Panc1 (cell line): ENCODE results near the gene THAP4. TPM values are rescaled to one million over a fixed set of nuclear protein-coding genes. Genes with fewer than 3 reads are reported as not detected.

Experiments
- ATAC-seq: fragments of 200-7000 bp; cut with Tn5 transposase; 2 replicates; pipeline ENCODE4 v1.9.1; 2020; ENCODE audit warnings: mild to moderate bottlenecking, moderate library complexity
- BruUV-seq: library from RNA; stranded (reverse); fragments of 400-500 nt; replicated peaks from 2 replicates; lab custom pipeline; 2021; lab: Mats Ljungman, UMichigan
- CTCF ChIA-PET: fragments of 300-600 bp; sonication (Branson Sonifier 250); formaldehyde crosslinking; loops from one replicate; lab custom pipeline; 2022; ENCODE audit warnings: antibody characterized with exemption; lab: Charles Lee
- POLR2A ChIA-PET: fragments of 300-600 bp; sonication (Branson Sonifier 250); formaldehyde crosslinking; loops from one replicate; lab custom pipeline; 2022; ENCODE audit warnings: antibody characterized with exemption; lab: Charles Lee
- DNase-seq: peaks from one replicate; pipeline ENCODE4 v3.0.0-alpha.2; 2010; ENCODE audit warnings: low read depth, low spot score
- H3K27ac ChIP-seq: 2 replicates; pipeline ENCODE4 v1.5.1; 2011; ENCODE audit warnings: mild to moderate bottlenecking, low read length, inconsistent platforms
- H3K27me3 ChIP-seq: fragments of 200-500 bp; sonication (Bioruptor generic); 2 replicates; pipeline ENCODE4 v1.6.0; 2014; ENCODE audit warnings: low read length, inconsistent platforms; ENCODE audit not compliant: control insufficient read depth, insufficient read depth
- H3K36me3 ChIP-seq: fragments of 200-500 bp; sonication (Bioruptor generic); 2 replicates; pipeline ENCODE4 v1.5.1; 2014; ENCODE audit warnings: inconsistent platforms, mild to moderate bottlenecking, low read length, moderate library complexity; ENCODE audit not compliant: control insufficient read depth, insufficient read depth
- H3K4me1 ChIP-seq: 2 replicates; pipeline ENCODE4 v1.5.1; 2011; ENCODE audit warnings: inconsistent platforms, mild to moderate bottlenecking, low read length, moderate library complexity; ENCODE audit not compliant: control insufficient read depth, insufficient read depth
- H3K4me3 ChIP-seq, 2 experiments: 2 replicates each; pipeline ENCODE4 v1.5.1; 2011 to 2012; ENCODE audit warnings: low read depth in 2 of 2, low read length in 2 of 2, mild to moderate bottlenecking in 2 of 2, inconsistent platforms in 1 of 2, moderate library complexity in 1 of 2
- H3K9me3 ChIP-seq: fragments of 200-500 bp; sonication (Bioruptor generic); 2 replicates; pipeline ENCODE4 v1.5.1; 2014; ENCODE audit warnings: low read depth, mild to moderate bottlenecking, inconsistent platforms, low read length, moderate library complexity; ENCODE audit not compliant: control insufficient read depth, insufficient read depth
- CTCF ChIP-seq: fragments of 450-650 bp; IDR thresholded peaks from 2 replicates; pipeline ENCODE4 v1.5.1; 2017; ENCODE audit warnings: mild to moderate bottlenecking
- POLR2AphosphoS5 ChIP-seq: IDR thresholded peaks from 2 replicates; pipeline ENCODE4 v1.6.1; 2012; ENCODE audit warnings: mild to moderate bottlenecking, low read depth, low read length, moderate library complexity
- SIN3A ChIP-seq: IDR thresholded peaks from 2 replicates; pipeline ENCODE4 v1.6.1; 2012; ENCODE audit warnings: low read depth, mild to moderate bottlenecking, low read length, moderate library complexity, borderline replicate concordance; ENCODE audit not compliant: insufficient read depth
- TCF7L2 ChIP-seq: IDR thresholded peaks from 2 replicates; pipeline ENCODE4 v1.6.1; 2011; ENCODE audit warnings: mild to moderate bottlenecking, low read depth, low read length, inconsistent platforms
- in situ Hi-C: cut with HindIII; loops from 2 replicates; pipeline ENCODE4 v1.10.0; 2016; ENCODE audit warnings: low sequenced_read_pairs, low pct_unique_long_range_greater_than_20kb
- intact Hi-C: fragments of 100-400 bp; cut with micrococcal nuclease; formaldehyde crosslinking; loops from one replicate; pipeline ENCODE4 v1.10.0; 2022; ENCODE audit not compliant: unreplicated experiment
- total RNA-seq: library from RNA; stranded (reverse); gene quantifications from one replicate; pipeline ENCODE4 v1.2.1, GENCODE V29; 2021; ENCODE audit not compliant: unreplicated experiment
- TF ChIP-seq, protein P1 (sequence below), 2 experiments: IDR thresholded peaks; 2 replicates each; pipeline ENCODE4 v1.6.1; 2011 to 2012; ENCODE audit warnings: low read depth in 2 of 2, control low read depth in 1 of 2, low read length in 1 of 2, mild to moderate bottlenecking in 1 of 2, moderate library complexity in 1 of 2; ENCODE audit not compliant: insufficient read depth in 1 of 2

Gene THAP4
- total RNA-seq, 1 experiment from 2014 or later, result 77.9 TPM

DNA sequence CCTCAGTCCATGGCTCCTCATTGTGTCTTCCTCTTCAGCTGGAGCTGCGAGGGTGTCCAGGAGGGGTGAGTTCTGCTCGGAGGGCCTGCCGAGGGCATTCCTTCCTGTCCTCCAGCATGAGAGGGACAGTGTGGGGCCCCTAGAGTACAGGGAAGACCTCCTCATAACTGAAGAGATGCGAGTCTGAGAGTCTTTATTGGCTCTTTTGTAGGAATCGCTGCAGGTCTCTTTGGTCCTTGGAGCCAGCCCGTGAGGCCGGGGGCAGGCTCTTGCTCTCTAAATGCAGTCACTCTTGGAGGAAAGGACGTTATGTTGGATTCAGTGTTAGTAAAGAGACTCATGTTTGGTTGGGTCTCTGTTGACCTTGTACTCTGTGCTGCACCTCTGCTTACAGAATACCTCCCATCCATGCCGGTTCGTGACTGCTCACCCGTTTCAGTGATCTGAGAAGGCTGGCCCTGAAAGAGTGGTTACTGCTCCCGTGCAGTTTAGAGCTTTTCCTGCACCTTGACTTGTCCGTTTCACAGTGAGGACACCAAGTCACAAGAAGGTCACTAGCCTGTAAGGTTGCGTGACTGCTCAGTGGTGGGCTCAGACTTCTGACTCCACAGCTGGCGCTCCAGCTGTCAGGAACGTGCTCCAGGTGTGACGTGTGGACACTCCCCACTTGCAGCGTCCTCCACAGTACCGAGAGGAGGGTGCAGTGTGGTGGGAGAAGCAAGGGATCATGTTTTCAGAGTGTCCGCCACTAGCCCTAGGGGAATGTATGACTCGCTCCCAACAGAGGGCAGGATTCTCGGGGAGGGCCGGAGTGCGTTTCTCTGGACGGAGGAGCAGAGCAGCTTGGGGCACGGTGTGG is 8.3 kb upstream of the THAP4 start:
- H3K36me3 ChIP-seq, result no peaks in the 10 kb centered on the region
- TF ChIP-seq, protein P1, sequence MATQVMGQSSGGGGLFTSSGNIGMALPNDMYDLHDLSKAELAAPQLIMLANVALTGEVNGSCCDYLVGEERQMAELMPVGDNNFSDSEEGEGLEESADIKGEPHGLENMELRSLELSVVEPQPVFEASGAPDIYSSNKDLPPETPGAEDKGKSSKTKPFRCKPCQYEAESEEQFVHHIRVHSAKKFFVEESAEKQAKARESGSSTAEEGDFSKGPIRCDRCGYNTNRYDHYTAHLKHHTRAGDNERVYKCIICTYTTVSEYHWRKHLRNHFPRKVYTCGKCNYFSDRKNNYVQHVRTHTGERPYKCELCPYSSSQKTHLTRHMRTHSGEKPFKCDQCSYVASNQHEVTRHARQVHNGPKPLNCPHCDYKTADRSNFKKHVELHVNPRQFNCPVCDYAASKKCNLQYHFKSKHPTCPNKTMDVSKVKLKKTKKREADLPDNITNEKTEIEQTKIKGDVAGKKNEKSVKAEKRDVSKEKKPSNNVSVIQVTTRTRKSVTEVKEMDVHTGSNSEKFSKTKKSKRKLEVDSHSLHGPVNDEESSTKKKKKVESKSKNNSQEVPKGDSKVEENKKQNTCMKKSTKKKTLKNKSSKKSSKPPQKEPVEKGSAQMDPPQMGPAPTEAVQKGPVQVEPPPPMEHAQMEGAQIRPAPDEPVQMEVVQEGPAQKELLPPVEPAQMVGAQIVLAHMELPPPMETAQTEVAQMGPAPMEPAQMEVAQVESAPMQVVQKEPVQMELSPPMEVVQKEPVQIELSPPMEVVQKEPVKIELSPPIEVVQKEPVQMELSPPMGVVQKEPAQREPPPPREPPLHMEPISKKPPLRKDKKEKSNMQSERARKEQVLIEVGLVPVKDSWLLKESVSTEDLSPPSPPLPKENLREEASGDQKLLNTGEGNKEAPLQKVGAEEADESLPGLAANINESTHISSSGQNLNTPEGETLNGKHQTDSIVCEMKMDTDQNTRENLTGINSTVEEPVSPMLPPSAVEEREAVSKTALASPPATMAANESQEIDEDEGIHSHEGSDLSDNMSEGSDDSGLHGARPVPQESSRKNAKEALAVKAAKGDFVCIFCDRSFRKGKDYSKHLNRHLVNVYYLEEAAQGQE (IDR thresholded peaks at IDR 0.05; ENCODE audit: insufficient read depth in 1 of 2, low read depth in 2 of 2, low read length in 1 of 2), result no peak
- TF ChIP-seq SIN3A (no peak), POLR2AphosphoS5 (no peak), TCF7L2 (no peak), CTCF (no peak)
- ChIA-PET CTCF (no interaction called here), POLR2A (no interaction called here)
- intact Hi-C loops, result no loop called here
- no peak for DNase-seq
- BruUV-seq, result no TSS peak
- no peak overlapping the region for H3K4me3 ChIP-seq
- H3K27me3 ChIP-seq, result no peaks in the 10 kb centered on the region
- in situ Hi-C loops, result no loop called here
- no peak overlapping the region for H3K27ac ChIP-seq
- peak; percentile 38 for ATAC-seq
- no peaks in the 10 kb centered on the region; the same call in 1 of the 2 replicates for H3K4me1 ChIP-seq
- no peaks in the 10 kb centered on the region for H3K9me3 ChIP-seq

- ATAC-seq (no peak), DNase-seq (no peak)
- BruUV-seq, result no TSS peak
- ChIA-PET CTCF (no interaction called here), POLR2A (no interaction called here)
- Histone ChIP-seq H3K36me3 (no peaks in the 10 kb centered on the region; the same call in 1 of the 2 replicates), H3K27ac (no peak overlapping the region), H3K4me1 (peaks cover 8% of the 10 kb centered on the region), H3K4me3 (no peak overlapping the region), H3K27me3 (no peaks in the 10 kb centered on the region), H3K9me3 (peaks cover 5% of the 10 kb centered on the region; the same call in 1 of the 2 replicates)
- intact Hi-C loops, result no loop called here
- TF ChIP-seq CTCF (no peak), POLR2AphosphoS5 (no peak), TCF7L2 (no peak), SIN3A (no peak)
- TF ChIP-seq, protein P1 (IDR thresholded peaks at IDR 0.05; ENCODE audit: insufficient read depth in 1 of 2, low read depth in 2 of 2, low read length in 1 of 2), result no peak
- in situ Hi-C loops, result no loop called here
These were observed 4.7 kb upstream of the THAP4 start for GRCh38 chr2:241641631-241642030.
